GM18519 (cell line): ENCODE results near the gene EPHA10.
"Not testable (repeated sequence)": the region's sequence is repeated elsewhere in the genome, so short reads cannot be mapped to it uniquely, and the experiment has no call there.

Experiments used
- ATAC-seq: cut with Tn5 transposase; IDR thresholded peaks from one replicate; pipeline ENCODE4 v1.9.1; 2021; ENCODE audit warnings: mild to moderate bottlenecking, moderate library complexity; ENCODE audit not compliant: unreplicated experiment, low FRiP score

Gene EPHA10

DNA sequence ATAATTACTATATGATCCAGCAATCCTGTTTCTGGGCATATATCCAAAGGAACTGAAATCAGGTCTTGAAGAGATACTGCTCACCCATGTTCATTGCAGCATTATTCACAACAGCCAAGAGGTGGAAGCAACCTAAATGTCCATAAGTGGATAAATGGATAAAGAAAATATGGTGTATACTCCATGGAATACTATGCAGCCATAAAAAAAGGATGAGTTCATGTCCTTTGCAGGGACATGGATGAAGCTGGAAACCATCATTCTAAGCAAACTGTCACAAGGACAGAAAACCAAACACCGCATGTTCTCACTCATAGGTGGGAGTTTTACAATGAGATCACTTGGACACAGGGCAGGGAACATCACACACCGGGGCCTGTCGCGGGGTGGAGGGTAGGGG lies 26.3 kb downstream of the EPHA10 start:
- not testable (repeated sequence) for ATAC-seq

GRCh38 chr1:37737975-37738374 lies 26.9 kb downstream of the EPHA10 start:
- not testable (repeated sequence) for ATAC-seq

DNA sequence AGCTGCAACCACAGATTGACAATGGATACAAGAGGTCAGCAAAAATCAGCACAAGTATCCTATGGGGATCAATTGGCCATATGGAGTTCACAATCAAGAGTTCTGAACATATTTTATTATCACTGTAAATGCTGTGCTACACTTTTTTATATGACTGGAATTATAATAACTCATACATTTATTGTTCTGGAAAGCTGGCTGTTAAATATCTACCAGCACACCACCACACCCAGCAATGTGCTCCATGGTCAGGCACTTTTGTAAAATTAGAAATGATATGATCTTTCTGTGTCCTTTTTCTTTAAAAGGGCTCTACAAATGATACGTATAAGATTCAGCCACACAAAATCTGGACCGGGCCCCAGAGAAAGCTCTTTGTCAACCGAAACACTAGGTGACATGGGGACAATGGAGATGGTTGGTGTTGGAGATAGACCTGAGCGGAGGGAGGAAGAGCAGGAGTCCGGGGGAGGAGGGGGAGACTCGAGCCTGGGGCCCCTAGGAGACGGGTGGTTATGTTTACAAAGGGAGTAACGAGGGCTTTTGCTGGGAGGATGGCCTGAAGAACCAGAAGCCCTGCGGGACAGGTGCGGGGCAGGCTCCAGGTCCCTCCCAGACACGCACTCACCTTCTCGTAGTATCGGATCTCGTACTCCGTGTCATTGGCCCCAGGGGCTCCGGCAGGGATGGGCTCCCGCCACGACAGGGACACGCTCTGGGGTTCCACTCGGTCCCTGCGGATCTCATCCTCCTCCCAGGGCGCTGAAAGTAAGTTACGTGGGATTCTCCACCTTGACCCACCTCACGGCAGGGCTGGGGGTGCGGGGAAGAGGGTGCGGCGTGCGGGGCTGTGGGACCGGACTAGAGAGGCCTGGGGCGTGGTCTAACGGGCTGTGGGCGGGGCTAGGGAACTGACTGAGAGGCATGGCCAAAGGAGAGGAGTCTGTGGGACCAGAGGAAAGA lies 30.0 kb downstream of the EPHA10 start:
- ATAC-seq, result no peak

DNA sequence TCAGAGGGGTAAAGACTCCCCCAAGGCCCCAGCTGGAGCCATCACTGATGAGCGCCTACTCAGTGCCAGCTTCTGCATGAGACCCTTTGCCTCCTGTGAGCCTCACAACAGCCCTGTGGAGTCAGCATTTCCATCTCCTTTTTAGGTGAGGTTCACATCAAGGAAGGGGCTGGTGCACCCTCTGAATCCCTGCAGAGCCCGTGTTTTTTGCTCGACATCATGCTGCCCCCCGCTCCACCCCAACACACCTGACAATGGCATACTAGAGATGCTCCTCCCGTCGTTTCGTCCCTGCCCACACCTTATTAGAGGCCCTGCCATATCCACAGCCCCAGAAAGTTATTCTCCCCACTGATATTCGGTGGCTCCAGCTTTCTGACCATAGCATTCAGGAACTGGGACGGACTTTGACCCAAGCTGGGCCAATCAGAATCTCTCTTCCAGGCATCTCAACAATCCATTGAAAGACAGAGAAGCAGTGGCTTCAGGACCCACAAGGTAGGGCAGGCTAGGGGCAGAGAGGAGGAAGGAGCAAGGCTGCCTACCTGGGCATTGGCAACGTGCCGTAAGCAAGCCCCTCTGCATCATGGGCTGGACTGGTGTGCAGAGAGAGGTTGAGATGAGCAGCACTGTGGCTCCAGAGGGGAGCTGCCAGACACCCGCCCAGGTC lies 32.7 kb downstream of the EPHA10 start:
- ATAC-seq, result no peak

DNA sequence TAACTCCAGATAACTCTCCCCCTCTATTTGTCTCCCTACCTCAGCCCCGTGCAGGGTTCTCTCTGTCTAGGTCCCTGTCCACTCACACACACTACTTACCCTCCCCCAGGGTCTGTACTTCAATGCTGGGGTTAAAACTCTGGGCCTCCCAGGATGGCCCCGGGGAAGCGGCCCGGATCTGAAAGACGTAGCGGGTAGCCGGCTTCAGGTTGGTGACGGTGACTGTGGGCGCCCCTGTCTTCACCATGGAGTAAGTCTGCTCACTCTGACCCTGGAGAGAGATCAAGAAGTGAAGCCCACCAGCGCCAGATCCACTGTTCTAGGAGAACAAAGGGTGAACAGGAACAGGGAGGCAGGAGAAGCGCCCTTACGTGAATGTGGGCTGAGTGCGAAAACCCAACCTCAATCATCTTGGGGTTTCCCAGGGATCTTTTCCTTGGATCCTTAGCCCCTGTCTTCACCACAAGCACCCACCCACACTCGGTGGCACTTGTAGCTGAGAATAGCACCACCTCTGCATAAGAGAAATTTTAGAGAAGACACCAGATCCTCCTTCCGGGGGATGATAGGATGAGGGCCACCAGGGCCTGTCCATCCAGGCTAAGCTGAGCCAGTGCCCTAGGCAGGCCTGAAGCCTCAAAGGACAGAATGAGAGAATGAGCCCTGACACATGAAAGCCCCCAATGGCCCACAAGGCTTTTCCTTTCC lies 33.5 kb downstream of the EPHA10 start:
- no peak for ATAC-seq

DNA sequence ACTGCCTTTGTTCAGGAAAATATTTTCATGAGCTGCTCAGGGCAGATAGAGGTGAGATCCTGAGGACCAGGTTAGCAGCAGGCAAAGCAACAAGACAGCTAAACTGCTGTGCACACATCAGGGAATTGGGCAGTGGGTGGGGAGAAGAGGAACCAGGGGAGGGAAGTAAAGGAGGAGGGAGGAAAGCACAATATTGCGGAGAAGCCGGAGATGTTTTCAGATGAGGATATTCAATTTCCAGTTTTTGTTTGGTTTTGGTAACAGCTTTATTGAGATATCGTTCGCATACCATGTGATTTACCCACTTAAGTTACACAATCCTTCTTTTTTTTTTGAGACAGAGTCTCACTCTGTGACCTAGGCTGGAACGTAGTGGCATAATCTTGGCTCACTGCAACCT lies 34.5 kb downstream of the EPHA10 start:
- no peak for ATAC-seq

DNA sequence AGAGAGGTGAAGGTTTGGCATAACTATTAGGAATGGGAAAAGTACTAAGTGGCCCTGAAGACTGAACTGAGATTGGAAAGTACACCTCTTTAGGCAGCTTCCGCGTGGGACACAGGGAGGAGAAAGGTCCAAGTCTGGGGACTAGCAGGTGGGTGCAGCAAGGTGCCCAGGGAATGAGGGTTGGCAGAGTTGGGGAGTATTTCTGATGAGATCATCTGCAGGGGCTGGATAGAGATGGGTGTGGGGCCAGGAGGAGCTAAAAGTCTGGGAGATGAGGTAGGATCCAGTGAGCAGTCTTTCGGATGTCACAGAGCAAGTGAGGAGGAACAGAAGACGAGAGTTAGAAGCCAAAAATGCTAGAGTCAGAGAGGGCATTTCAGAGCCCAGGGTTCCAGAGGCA lies 36.5 kb downstream of the EPHA10 start:
- ATAC-seq, result no peak

GRCh38 chr1:37726751-37727585 lies 38.0 kb downstream of the EPHA10 start:
- ATAC-seq, result no peak

DNA sequence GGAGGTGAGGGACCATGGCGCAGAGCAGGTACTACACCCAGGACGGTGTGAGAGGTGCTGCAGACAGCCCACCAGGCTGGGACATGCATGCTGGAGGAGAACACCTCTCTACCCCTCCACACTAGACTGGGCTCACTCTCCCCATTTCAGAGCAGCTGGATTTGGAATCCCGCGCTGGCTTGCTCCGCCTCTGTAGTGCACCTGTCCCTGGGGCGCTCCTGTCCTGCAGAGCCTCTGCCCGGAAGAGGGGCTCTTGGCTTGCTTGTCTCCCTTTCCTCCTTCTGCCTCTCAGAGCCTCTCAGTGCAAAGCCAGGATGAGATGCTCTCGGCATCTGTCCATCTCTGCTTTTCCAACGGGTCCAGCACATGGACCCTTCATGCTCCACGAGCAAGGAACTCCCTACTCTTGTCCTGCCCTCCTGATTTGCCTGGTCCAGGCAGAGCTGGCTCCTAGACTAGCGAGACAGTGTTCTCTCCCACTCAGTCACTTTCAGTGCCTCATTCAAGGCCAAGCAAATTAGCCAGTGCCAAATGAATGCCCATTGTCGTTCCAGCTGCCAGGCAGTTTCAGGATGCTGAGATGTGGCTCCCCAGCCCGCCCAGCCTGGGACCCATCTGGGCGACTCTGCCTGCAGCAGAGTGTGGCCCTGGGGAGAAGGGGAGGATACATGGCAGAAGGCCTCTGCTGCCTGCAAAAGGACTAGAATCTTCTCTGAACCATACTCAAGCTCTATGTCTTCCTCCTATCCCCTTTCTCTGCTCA lies 38.9 kb downstream of the EPHA10 start:
- no peak for ATAC-seq

DNA sequence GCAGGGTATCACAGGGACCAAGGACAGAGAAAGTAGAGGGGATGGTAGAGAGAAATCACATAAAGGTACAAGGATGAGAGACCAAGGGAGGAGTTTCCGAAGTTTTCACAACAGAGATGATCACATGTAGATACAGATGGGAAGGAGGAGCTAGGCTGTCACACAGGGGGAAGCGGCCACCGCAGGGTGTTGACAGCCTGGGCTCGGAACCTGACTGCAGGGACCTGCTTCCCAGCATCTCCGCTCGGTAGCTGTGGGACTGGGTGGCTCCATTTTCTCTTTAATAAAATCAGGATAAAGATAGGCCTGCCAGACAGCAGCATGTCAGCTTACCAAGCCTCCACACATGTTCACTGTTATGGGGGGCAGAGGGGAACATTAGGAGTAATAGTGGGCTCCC lies 40.3 kb downstream of the EPHA10 start:
- no peak for ATAC-seq

DNA sequence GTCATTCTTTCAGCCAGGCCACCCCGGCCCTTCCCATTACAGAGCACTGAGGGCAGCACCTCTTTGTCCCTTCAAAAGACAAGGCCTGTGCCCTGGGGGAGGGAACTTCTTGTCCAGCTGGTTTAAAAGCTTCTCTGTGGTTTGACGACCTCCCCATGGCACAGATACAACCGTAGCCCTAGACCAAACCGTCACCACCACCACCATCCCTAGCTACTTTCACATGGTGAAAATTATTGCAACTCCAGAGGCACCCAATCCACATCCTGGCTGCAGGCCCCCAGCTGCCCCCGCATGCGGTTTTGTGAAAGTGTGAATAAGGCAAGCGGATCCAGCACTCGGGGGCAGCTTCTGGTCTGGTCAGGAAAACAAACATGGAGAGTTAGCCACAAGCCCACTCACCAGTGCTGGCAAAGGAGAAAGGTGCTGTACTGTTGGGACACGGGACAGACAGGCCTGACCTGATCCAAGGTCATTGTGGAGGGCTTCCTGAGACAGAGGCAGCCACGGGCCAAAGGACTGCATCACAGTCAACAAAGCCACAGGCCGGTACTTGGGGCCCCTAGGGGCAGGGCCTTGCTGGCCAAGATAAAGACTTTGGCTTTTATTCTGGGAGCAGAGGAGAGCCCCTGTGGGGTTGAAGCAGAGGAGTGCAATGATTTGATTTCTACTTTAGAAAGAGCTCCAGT lies 41.4 kb downstream of the EPHA10 start:
- no peak for ATAC-seq

GRCh38 chr1:37723072-37723389 lies 41.9 kb downstream of the EPHA10 start:
- ATAC-seq, result no peak

DNA sequence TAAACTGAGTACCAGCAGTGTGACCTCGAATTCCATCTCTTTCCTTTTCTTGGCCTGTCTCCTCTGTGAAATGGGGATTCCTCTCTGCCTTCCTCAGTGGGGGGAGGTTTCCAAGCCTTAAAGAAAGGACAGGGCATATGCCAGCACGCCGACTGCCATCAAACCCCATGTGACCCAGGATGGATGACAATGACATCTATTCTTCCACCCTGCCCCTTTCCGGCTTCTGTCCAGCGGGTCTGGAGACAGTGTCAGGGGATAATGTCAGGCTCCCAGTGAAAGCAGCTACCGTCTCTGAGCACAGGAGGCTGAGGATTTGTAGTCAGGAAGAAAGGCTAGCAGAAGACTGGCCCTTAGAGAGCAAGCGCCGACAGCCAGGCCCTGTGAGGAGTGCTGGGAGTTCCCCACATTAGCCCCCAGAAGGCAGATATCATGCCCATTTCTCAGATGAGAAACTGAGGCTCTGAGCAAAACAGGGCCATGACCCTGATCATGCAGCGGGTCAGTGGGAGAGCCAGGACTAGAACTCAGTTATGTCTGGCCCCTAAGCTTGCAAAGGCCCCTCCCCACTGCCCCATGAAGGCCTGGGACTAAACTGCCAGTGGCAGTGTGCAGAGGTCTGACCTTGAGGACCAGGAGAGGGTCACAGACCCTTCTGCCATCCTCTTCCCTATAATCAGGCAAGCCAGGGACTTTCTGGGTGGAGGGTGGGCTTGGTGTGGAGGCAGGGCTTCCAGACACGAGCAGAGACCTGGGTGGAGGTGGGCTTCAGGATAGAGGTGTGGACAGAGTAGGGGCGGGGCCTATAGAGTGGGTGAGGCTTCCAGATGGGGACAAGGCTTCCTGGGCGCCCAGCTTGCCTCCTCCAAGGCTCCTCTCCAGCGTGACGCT lies 42.5 kb downstream of the EPHA10 start:
- no peak for ATAC-seq

- ATAC-seq, result no peak
Observed at GRCh38 chr1:37721565-37721964, 43.4 kb downstream of the EPHA10 start.

DNA sequence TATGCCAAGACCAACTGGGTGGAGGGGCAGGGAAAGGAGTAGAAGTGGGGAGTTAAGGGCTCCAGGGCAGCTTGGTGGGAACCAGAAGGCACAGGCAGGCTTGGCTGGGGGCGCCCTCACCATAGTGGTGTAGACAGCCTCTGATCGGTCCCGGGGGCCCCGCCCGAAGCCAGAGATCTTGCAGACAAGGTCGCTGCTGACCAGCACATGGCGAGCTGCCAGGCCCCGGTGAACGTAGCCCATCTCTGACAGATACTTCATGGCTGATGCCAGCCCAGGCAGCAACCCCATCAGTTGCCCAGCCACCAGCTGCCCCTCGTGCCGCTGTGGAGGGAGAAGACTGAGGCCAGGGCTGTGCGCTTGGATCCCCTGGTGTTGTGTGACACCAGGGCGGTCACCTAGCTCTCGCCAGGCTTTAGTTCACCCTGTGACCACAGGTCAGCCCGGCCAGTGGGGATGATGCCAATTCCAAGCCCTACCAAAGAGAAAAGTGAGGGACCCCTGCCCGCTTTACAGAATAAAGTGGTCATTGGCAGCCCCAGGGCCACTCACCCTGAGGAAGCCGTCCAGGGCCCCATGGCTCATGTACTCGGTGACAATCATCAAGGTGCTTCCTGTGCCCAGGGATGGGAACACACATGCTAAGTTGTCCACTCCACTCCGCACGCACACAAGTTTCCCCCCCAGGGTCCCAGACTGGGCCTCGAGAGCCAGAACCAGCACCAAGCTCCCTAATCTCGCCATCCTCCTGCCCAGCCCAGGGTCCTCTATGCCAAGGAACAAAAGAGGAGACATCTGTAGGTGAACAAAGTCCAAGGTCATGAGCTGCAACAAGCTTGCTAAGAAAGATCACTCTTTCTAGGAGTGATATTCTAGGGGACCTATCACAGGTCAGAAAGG lies 44.4 kb downstream of the EPHA10 start:
- ATAC-seq, result no peak

DNA sequence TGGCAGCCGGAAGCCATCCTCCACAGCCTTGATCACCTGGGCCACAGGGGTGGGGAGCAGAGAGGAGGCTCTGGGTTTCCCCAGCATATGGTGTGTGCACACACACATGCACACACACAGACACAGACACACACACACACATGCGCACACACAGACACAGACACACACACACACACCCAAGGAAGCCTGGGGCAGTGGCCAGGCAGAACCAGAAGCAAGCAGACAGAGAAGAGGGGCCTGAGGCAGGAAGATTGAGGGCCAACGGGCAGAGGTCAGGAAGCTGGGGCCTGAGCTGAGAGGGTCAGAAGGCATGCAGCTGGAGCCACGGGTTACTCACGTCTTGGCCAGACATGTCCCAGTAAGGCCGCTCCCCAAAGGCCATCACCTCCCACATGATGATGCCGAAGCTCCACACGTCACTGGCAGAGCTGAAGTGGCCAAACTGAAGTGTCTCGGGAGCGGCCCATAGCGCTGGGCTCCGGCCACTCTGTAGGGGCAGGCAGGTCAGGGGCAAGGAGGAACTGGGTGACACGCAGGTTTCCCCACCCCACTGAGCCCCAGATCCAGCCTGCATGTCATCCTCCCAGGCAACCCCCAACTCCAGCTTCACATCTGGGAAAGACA lies 45.2 kb downstream of the EPHA10 start:
- ATAC-seq, result no peak
